ENCODE results near the gene BCAN. TPM values are rescaled to one million over a fixed set of nuclear protein-coding genes. Genes with fewer than 3 reads are reported as not detected.
A peak's percentile ranks its signal among the peaks of the same experiment; 100 is the strongest.

The BCAN gene
- total RNA-seq, 1 donor, result not detected

DNA sequence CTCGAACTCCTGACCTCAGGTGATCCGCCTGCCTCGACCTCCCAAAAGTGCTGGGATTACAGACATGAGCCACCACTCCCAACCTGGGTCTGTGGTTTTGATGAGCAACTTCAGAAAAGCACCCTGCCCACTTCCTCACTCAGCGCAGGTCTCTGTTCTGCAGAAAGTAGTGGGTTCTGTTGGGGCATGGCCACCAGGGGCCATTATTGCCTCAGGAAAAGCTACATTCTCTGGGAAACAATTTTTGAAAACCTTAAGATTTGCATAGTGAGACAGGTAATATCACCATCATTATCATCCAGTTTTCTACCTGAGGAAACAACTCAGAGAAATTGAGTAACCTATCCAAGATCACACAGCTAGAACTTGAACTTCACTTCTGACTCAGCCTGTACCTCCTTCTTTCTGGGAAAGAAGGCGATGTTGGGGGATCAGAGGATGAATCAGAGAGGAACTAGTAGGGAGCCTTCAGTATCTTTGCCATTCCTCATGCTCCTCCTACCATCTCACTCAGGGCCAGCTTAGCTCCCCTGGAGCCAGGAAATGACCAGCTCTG is 42.4 kb downstream of the BCAN start:
- H3K4me3 ChIP-seq (ENCODE audit: low read depth, low read length), result no peak overlapping the region
- TF ChIP-seq, protein P1, sequence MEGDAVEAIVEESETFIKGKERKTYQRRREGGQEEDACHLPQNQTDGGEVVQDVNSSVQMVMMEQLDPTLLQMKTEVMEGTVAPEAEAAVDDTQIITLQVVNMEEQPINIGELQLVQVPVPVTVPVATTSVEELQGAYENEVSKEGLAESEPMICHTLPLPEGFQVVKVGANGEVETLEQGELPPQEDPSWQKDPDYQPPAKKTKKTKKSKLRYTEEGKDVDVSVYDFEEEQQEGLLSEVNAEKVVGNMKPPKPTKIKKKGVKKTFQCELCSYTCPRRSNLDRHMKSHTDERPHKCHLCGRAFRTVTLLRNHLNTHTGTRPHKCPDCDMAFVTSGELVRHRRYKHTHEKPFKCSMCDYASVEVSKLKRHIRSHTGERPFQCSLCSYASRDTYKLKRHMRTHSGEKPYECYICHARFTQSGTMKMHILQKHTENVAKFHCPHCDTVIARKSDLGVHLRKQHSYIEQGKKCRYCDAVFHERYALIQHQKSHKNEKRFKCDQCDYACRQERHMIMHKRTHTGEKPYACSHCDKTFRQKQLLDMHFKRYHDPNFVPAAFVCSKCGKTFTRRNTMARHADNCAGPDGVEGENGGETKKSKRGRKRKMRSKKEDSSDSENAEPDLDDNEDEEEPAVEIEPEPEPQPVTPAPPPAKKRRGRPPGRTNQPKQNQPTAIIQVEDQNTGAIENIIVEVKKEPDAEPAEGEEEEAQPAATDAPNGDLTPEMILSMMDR (IDR thresholded peaks at IDR 0.05; ENCODE audit: insufficient read depth, low read length), result peak; percentile 19
- DNase-seq (ENCODE audit: low read depth), result peak; percentile 51

DNA sequence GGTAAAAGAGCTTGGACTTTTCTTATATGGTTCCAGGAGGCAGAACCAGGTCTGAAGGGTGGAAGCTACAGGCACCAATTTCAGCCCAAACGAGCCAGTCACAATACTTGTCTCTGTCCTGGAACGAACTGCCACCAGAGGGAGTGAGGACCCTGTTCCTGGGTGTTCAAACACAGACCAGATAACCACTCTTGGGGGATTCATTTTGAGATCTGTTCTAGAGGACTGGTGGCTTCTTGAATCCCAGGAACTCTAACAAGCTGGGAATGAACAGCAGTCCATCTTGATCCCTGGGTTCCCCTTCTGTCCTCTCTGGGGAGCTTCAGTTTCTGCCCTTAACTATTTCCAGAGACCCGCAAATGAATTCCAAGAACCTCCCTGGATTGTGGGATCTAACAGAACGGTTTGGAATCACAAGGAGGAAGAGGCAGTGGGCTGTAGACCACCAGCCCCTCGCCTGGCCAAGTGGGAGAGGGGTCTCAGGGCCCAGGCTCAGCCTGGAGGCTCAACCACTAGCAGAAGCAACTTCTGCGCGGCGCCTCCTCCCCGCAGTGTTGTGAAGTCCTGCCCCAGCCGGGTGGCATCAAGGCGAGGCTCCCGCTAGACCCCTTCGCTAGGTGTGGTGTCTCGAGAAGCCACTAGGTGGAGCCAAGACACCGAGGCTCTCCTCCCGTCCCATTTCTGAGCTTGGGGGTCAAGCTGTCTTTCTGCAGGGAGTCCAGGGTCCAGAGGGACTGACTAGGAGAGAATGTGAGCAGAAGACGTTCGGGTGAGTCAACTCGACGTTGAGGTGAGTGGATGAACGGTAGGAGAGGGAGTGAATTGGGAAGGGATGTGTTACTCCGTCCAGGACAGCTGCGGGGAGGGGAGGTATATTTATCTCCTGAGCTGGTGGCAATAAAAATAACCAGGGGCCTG is 47.4 kb downstream of the BCAN start:
- TF ChIP-seq, protein P1 (IDR thresholded peaks at IDR 0.05; ENCODE audit: insufficient read depth, low read length), result peak; percentile 97
- peak overlapping the region; percentile 34 for H3K4me3 ChIP-seq (ENCODE audit: low read depth, low read length)
- DNase-seq (ENCODE audit: low read depth), result peak; percentile 87

DNA sequence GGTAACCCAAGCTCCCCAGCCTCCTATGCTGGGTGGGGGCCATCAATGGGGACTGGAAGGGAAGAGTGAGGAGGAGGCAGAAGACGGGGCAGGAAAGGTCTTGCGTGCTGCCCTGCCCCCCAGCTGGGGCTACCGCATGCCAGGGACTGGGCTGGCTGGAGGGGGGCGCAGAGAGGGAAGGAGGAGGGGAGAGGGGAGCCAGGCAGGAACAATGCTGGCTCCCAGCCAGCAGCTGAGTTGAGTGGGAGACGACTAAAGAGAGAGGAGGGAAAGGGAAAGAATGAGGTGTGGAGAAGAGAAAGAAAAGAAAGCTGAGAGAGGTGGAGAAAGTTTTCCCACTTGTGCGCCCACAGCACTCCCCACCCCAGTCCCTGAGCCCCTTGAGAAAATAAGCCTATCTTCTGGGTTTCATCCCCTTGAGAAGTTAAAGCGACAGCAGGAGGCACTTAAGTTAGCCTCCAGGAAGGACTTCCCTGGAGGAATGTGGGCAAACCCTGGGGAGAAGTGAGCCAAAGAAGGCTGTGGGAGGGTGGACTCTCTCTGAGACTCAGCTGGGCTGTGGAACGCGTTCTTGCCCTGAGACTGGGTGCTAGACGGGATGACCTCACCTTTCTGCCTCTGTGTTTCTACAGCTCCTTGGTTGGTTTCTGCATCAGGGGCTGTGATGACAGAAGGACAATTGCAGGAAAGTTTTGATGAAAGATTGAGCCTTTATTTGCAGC is 48.2 kb downstream of the BCAN start:
- TF ChIP-seq, protein P1 (IDR thresholded peaks at IDR 0.05; ENCODE audit: insufficient read depth, low read length), result no peak
- DNase-seq (ENCODE audit: low read depth), result no peak
- peak overlapping the region; percentile 19 for H3K4me3 ChIP-seq (ENCODE audit: low read depth, low read length)

DNA sequence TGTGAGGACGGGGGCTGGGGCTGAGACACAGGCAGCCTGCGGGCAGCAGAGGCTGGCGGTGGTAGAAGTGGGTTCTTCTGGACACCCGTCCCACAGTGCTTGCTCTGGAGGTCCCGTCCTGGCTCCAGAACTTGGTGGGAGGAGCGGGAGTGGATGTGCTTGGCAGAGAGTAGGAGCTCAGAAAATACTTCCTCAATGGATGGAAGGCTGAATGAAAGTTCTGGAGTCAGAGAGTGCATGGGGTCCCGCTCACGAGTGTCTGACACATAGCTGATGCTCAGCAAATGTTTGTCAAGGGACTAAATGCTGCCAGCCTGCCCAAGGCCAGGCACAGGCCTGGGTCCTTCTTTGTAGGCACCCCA is 48.7 kb downstream of the BCAN start:
- TF ChIP-seq, protein P1 (IDR thresholded peaks at IDR 0.05; ENCODE audit: insufficient read depth, low read length), result no peak
- H3K4me3 ChIP-seq (ENCODE audit: low read depth, low read length), result no peak overlapping the region
- no peak for DNase-seq (ENCODE audit: low read depth)

DNA sequence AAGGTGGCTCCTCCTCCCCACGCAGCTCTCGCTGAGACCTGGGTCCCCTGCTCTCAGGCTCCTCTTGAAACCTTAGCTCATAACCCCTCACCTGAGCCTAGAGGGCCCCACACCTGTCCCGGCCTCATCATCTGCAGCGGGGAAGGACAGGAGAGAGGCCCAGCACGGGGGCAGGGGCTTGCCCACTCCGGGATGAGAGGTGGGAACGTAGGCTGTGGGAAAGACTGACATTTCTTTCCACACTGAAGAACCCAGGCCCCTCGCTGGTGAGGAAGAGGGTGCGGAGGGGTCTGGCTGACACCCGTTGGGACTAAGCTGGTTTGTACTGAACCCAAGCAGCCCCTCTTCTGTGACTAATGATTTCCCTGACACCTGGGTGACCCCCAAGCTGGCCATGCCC is 49.3 kb downstream of the BCAN start:
- TF ChIP-seq, protein P1 (IDR thresholded peaks at IDR 0.05; ENCODE audit: insufficient read depth, low read length), result no peak
- no peak overlapping the region for H3K4me3 ChIP-seq (ENCODE audit: low read depth, low read length)
- no peak for DNase-seq (ENCODE audit: low read depth)

DNA sequence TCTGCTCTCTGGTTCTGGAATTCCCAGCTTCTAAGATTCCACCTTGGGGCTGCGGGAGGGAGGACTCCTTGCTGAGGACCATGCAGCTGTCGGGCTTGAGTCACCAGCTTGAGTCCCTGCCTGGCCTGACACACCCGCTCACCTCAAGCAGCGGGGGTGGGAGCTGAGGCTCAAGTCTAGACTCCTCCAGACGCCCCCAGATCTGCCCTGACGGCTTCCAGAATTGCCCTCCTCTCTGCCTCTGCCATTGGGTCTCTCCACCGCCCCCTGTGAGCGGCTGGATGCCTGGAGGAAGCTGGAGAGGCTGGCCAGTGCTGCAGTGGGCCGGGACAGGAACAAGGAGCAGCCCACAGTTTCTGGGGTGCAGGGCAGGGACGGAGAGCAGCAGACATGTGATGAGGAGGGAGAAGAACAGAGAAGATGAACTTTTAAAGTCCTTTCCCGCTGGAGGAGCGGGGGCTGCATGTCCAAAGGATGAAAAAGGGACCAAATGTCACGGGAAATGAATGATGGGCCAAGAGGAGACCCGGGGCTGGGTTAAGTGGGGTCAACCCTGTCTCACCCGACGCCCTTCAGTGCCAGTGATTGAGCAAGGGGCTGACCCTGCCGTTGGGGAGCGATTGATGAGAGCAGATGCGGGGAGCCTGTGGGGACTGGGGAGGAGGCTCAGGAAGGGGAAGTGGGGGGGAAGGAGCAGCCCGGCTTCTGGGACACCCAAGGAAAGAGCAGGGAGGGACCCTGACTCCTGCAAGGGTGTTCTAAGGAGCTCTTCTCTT is 49.9 kb downstream of the BCAN start:
- TF ChIP-seq, protein P1 (IDR thresholded peaks at IDR 0.05; ENCODE audit: insufficient read depth, low read length), result peak; percentile 40

More for the DNA sequence above, 49.9 kb downstream of the BCAN start:
- DNase-seq (ENCODE audit: low read depth), result no peak
- H3K4me3 ChIP-seq (ENCODE audit: low read depth, low read length), result no peak overlapping the region
